OCI-LY7 (cell line): ENCODE measurements around the gene ARHGAP18.

Experiments used
- EZH2phosphoT487 ChIP-seq: fragments of 200-600 bp; sonication (generic); IDR thresholded peaks from 2 replicates; pipeline ENCODE4 v1.6.1; 2018; ENCODE audit warnings: low read depth, borderline replicate concordance, mild to moderate bottlenecking, mixed run types, antibody characterized with exemption, low read length, moderate library complexity, mixed read lengths
- TF ChIP-seq, protein P1 (sequence below): fragments of 200-600 bp; sonication (generic); conservative IDR thresholded peaks from 2 replicates; pipeline ENCODE4 v1.5.1; 2014; ENCODE audit warnings: mild to moderate bottlenecking, antibody characterized with exemption, low read length, moderate library complexity, mixed read lengths

DNA sequence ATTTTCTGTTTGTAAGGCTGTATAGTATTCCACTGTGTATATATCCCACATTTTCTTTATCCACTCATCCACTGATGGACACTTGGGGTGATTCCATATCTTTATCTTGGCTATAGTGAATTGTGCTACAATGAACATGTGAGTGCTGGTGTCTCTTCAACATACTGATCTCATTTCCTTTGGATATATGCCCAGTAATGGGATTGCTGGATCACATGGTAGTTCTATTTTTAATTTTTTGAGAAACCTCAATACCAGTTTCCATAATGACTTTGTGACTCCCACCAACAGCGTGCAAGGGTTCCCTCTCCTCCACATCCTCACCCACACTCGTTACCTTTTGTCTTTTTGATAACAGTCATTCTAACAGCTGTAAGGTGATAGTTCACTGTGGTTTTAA, 166.0 kb downstream of the ARHGAP18 start:
- TF ChIP-seq EZH2phosphoT487: no peak
- TF ChIP-seq, protein P1, sequence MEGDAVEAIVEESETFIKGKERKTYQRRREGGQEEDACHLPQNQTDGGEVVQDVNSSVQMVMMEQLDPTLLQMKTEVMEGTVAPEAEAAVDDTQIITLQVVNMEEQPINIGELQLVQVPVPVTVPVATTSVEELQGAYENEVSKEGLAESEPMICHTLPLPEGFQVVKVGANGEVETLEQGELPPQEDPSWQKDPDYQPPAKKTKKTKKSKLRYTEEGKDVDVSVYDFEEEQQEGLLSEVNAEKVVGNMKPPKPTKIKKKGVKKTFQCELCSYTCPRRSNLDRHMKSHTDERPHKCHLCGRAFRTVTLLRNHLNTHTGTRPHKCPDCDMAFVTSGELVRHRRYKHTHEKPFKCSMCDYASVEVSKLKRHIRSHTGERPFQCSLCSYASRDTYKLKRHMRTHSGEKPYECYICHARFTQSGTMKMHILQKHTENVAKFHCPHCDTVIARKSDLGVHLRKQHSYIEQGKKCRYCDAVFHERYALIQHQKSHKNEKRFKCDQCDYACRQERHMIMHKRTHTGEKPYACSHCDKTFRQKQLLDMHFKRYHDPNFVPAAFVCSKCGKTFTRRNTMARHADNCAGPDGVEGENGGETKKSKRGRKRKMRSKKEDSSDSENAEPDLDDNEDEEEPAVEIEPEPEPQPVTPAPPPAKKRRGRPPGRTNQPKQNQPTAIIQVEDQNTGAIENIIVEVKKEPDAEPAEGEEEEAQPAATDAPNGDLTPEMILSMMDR: no peak
